ENCODE measurements around the gene ZNF664.

ZNF664 gene

DNA sequence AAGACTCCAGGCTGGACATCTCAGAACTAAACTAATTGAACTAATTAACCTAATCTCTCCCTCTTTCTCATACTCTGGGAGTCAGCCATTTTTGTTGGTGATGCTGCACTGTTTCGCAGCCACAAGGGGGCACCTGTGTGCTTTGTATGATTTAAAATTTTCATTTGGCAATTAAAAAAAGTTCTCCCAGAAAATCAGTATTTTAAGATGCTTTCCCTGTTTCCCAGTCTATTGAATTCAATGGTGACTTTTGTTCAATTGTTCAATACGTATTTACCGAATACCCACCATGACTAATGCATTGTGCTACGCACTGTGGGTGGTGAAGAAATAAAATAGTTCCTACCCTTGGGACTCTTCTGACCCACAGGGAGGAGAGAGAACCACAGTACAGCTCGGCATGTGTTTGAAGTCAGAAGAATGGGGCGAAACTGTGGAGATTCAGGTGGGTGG is 63.7 kb downstream of the ZNF664 start:
- peak in 2 of 4 experiments; percentile 5 to 8 for DNase-seq

DNA sequence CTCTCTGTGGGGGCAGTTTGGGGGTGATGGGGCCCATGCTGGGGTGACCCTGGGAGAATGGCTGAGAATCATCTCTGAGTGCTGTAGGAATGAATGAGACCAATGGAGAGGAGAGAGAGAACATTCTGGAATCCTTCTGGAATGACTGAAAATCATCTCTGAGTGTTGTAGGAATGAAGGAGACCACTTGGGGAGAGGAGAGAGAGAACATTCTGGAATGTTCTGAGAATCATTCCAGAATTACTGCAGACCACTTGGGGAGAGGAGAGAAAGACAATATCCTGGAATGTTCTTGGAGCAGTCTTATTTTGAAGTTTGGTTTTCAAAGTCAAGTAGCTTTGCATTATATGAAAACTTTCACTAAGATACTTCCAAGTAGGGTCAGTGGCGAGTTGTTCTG is 64.3 kb downstream of the ZNF664 start:
- DNase-seq, result no peak

GRCh38 chr12:124039276-124039675 is 66.3 kb downstream of the ZNF664 start:
- no peak for DNase-seq

GRCh38 chr12:124040291-124040690 is 67.3 kb downstream of the ZNF664 start:
- DNase-seq, result no peak

DNA sequence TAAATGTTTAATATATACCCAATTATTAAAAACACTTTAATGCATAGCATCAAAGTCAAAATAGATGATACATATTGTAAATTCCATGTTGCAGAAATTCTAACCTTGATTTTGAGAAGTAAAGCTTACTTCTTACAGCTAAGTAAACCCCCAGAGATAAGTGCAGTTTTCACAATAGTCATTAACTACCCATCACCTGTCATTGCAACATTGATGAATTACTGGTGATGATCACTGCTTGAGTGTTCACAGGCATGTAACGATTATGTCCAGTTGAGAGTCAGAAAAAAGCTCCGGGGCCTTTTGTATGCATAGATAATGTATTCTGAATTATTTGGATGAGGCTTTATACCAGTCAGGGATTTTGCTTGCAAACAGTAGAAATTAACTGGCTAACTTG is 67.7 kb downstream of the ZNF664 start:
- no peak for DNase-seq

DNA sequence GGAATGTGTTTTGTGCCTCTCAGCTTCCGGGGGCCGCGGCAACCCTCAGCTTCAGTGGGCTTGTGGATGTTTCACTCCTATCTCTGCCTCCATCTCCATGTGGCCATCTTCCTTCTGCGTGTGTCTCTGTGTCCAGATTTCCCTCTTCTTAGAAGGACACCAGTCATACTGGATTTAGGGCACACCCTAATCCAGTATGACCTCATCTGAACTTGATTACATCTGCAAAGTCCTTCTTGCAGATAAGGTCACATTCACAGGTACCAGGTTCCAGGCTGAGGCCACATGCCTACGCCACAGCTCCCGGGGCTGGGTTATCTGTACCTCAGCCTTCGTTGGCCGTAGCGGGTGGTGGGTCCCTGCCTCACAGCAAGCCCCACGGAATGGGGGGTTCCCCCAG is 68.9 kb downstream of the ZNF664 start:
- DNase-seq, result no peak

- no peak for DNase-seq
Measured at GRCh38 chr12:124044021-124044420, 71.0 kb downstream of the ZNF664 start.

GRCh38 chr12:124044809-124045321 is 71.8 kb downstream of the ZNF664 start:
- no peak for DNase-seq

DNA sequence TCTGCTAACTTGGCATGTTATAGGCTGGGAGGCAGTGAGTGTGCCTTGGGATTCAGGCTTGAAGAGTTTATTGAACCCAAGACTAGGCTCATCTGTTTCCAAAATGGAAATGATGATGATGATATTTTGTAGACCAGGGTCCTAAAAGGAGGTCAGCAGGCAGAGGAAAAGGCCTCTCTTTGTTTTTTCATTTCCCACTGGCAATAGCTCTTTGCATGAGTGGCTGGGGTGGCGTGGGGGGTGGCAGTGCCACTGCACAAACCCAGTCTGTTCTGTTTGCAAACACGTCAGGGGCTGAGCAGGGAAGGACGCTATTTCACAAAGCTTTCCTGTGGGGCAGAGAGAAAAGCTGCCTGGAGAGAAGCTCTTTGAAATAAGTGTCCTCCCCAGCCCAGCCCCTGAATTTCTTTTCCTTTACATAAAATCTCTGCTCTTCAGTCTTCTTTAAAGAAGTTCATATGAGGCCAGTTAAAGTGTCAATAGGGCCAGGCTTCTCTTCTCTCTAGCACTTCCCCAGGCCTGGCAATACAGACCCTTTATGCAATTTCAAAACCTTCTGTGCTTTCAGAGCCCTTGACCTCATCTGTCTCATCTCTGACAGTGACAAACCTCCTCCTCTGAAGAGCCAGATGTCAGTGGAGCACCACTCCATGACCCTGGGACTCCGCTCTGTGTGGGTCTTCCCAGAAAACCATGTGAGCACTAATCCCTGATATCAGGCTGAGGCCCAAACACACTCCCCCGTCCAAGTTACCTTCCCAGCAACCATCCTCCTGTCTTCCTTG is 72.8 kb downstream of the ZNF664 start:
- no peak for DNase-seq

DNA sequence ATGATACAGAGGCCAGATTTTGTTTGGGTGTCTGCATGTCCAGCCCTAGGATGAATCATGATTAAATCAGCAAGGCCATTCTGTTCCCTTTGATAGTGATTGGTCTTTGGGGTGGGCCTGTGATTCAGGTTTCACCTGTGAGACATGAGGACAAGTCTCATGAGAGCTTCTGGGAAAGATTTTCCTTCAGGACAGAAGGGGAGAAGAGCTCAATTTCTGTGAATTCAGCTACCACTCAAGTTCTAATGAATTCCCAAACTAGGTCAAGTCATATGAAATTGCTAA is 73.4 kb downstream of the ZNF664 start:
- no peak for DNase-seq

GRCh38 chr12:124047045-124047566 is 74.1 kb downstream of the ZNF664 start:
- DNase-seq, result no peak

DNA sequence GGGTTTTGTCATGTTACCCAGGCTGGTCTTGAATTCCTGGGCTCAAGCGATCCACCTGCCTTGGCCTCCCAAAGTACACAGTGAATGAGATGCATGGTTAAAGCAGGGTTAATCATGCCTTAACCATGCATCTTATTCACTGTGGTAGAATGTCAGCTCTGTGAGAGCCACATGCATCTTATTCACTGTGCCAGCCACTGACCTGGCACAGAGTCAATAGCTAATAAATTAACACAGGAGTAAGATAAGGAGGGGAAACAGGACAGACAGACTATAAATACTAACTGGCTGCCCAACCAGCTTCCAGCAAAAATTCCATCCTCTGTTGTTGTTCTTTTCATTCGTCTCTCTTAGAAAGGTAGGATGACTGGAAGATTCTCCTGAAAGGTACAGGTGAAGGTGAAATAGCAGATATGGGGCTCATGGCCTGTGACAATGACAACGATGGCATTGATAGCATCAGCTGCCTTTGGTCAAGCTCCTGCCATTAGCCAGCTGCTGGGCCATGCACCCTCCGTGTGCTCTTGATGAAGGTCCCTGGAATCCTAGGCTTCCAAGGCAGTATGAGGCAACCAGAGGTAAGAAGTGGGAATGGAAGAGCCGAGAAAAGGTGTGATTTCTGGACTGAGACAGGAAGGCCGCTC is 76.6 kb downstream of the ZNF664 start:
- no peak for DNase-seq

- DNase-seq, result no peak
Measured at GRCh38 chr12:124053851-124054250, 80.8 kb downstream of the ZNF664 start.

DNA sequence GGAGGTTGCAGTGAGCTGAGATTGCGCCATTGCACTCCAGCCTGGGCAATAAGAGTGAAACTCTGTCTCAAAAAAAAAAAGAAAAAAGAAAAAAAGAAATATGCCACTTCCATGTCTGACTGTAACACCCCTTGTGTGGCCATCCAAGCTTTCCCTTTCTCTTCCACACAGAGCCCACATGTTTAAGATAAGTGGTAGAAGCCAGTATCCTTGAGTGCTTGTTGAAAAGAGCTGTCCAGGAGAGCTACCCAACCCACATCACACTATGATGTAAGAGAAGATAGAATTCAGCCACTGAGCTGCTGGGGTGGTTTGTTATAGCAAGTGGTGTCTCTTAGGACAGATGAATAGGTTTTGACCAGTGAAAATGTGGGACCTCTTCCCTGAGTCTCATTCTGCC is 82.1 kb downstream of the ZNF664 start:
- no peak for DNase-seq

DNA sequence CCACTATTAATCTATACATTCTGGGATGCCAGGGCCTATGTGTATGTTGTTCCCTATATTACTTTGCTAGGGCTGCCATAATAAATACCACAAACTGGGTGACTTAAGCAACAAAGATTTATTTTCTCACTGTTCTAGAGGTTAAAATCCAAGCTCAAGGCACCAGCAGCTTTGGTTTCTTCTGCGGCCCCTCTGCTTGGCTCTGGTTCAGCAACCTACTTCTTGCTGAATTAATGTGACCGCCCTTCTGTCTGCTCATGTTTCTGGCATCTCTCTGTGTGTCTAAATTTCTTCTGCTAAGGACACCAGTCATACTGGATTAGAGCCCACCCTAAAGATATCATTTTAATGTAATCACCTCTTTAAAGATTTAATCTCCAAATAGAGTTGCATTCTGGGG is 84.7 kb downstream of the ZNF664 start:
- no peak for DNase-seq

DNA sequence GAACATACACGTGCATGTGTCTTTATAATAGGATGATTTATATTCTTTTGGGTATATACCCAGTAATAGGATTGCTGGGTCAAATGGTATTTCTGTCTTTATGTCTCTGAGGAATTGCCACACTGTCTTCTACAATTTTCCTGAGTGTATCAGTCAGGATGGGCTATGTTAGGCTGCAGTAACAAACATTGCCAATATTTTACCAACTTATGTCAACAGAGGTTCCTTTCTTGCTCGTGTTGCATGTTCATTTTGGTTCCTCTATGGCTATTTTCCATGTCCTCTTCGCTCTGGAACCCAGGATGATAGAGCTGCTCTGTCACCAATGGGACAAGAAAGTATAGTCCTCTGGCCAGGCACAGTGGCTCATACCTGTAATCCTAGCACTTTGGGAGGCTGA is 86.7 kb downstream of the ZNF664 start:
- DNase-seq, result no peak
